Measurements from ENCODE around the gene ZAR1L. TPM values are rescaled to one million over a fixed set of nuclear protein-coding genes. Genes with fewer than 3 reads are reported as not detected.
A peak's percentile ranks its signal among the peaks of the same experiment; 100 is the strongest.

ZAR1L gene
- total and polyA plus RNA-seq, 3 experiments from 2014 or later, result not detected

DNA sequence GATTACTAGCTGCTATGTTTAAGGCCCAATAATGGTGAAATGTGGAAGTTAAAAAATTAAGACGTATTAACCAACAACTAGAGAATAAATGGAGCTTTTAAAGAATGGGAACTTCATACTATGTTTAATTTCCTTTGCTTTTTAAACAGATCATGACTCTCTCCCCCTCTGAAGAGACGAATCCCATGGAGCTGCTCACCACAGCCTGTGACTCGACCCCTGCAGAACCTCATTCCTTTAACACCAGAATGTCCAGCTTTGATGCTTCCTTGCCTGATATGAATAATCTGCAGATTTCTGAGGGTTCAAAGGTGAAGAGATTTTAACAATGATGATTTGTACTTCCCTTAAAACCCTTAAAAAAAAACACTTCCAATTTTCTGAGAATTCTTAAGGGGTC lies 53.0 kb downstream of the ZAR1L start:
- no peaks in the 10 kb centered on the region for H3K4me1 Mint-ChIP-seq
- peak overlapping the region in 1 of 8 donors; percentile 22 for H3K27ac Mint-ChIP-seq
- H3K36me3 Mint-ChIP-seq, result peaks cover 0 to 4% (median 0%) of the 10 kb centered on the region in 3 donors
- H3K4me1 ChIP-seq (ENCODE audit: insufficient read depth, low read length), result no peaks in the 10 kb centered on the region
- peaks cover 0 to 9% of the 10 kb centered on the region in 2 donors for H3K27me3 Mint-ChIP-seq
- no peak overlapping the region for H3K27ac ChIP-seq (ENCODE audit: low read depth, low read length)
- no peak overlapping the region for H3K4me3 ChIP-seq (ENCODE audit: low read length)
- CTCF ChIA-PET, result no interaction called here
- no peak for DNase-seq
- H3K9me3 Mint-ChIP-seq, result no peaks in the 10 kb centered on the region
- H3K27me3 ChIP-seq (ENCODE audit: insufficient read depth, low read length, poor library complexity, severe bottlenecking), result no peaks in the 10 kb centered on the region
- H3K9me3 ChIP-seq (ENCODE audit: low read length), result no peaks in the 10 kb centered on the region
- no peaks in the 10 kb centered on the region for H3K36me3 ChIP-seq (ENCODE audit: insufficient read depth, low read length)
- no peak overlapping the region for H3K4me3 Mint-ChIP-seq
- POLR2A ChIA-PET, result interaction anchor here (0.7 kb wide), 1 partner anchor 221 kb away, joined by 4 read pairs; no protein-coding TSS in a partner anchor

DNA sequence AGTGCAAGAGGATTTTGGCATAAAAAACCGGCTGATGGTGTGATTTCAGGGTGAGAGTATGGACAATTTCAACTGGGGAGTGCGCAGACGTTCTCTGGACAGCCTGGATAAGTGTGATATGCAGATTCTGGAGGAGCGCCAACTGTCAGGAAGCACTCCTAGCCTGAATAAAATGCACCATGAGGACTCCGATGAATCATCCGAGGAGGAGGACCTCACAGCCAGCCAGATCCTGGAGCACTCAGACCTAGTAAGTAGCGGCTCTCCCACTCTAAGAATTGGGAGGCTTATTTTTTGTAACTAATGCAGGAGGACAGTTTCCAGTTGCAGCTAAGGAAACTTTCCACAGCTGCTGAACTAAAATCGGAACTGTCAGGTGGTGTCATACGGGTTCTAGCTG lies 53.6 kb downstream of the ZAR1L start:
- Mint-ChIP-seq H3K36me3 (peaks cover 0 to 4% (median 0%) of the 10 kb centered on the region in 3 donors), H3K9me3 (no peaks in the 10 kb centered on the region), H3K4me3 (no peak overlapping the region), H3K27ac (no peak overlapping the region), H3K4me1 (no peaks in the 10 kb centered on the region), H3K27me3 (peaks cover 0 to 12% of the 10 kb centered on the region in 2 donors)
- Histone ChIP-seq H3K27me3 (ENCODE audit: insufficient read depth, low read length, poor library complexity, severe bottlenecking) (no peaks in the 10 kb centered on the region), H3K27ac (ENCODE audit: low read depth, low read length) (no peak overlapping the region), H3K9me3 (ENCODE audit: low read length) (no peaks in the 10 kb centered on the region), H3K4me1 (ENCODE audit: insufficient read depth, low read length) (no peaks in the 10 kb centered on the region), H3K4me3 (ENCODE audit: low read length) (no peak overlapping the region), H3K36me3 (ENCODE audit: insufficient read depth, low read length) (no peaks in the 10 kb centered on the region)
- ChIA-PET POLR2A (interaction anchor here (0.7 kb wide), 1 partner anchor 220 kb away, joined by 4 read pairs; no protein-coding TSS in a partner anchor), CTCF (no interaction called here)
- no peak for DNase-seq

DNA sequence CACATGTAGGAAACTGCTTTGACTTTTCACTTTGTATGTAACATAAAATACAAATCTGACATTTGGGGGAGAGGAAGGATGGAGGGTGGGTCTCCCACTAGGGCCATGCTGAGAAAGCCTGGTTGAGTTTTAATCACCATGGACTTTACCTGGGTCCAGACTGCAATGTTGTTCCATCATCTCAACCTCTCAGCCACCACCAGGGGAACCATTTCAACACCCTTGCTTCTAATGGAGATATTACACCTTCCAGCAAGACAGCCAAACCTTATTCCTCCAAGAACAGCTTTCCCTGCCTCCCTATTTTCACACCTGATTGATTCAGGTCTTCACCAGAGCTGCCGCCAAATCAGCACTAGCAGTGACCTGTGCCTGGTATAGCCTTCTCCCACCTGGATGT lies 56.0 kb downstream of the ZAR1L start:
- POLR2A ChIA-PET, result no interaction called here
- no peak overlapping the region for H3K4me3 Mint-ChIP-seq
- H3K36me3 Mint-ChIP-seq, result peaks cover 0 to 2% (median 0%) of the 10 kb centered on the region in 3 donors
- CTCF ChIA-PET, result interaction anchor here (0.6 kb wide), 1 partner anchor 9 kb away, joined by 3 read pairs; no protein-coding TSS in a partner anchor
- Histone ChIP-seq H3K27me3 (ENCODE audit: insufficient read depth, low read length, poor library complexity, severe bottlenecking) (no peaks in the 10 kb centered on the region), H3K27ac (ENCODE audit: low read depth, low read length) (no peak overlapping the region), H3K4me3 (ENCODE audit: low read length) (no peak overlapping the region), H3K36me3 (ENCODE audit: insufficient read depth, low read length) (no peaks in the 10 kb centered on the region), H3K9me3 (ENCODE audit: low read length) (no peaks in the 10 kb centered on the region), H3K4me1 (ENCODE audit: insufficient read depth, low read length) (no peaks in the 10 kb centered on the region)
- peaks cover 0 to 14% of the 10 kb centered on the region in 2 donors for H3K27me3 Mint-ChIP-seq
- no peaks in the 10 kb centered on the region for H3K4me1 Mint-ChIP-seq
- no peak for DNase-seq
- no peak overlapping the region for H3K27ac Mint-ChIP-seq
- no peaks in the 10 kb centered on the region for H3K9me3 Mint-ChIP-seq

DNA sequence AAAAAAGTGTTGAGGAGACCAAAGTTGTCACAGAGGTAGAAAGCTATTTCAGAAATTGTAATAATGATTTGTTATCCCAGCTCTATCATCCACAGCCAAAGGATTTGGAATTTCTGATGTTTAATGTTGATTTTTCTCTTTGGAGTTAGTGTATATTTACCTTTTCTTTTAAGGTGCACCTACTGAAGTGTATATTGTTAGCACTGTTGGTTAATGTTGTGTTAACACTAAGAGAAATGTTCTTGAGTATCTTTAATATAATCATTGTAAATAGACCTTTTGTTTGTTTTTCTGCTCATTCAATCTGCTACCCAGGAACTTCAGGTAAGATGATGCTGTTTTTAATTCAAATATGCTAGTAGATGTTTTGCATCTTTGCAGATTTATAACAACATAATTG lies 57.5 kb downstream of the ZAR1L start:
- Histone ChIP-seq H3K36me3 (ENCODE audit: insufficient read depth, low read length) (no peaks in the 10 kb centered on the region), H3K4me1 (ENCODE audit: insufficient read depth, low read length) (no peaks in the 10 kb centered on the region), H3K27me3 (ENCODE audit: insufficient read depth, low read length, poor library complexity, severe bottlenecking) (no peaks in the 10 kb centered on the region), H3K27ac (ENCODE audit: low read depth, low read length) (no peak overlapping the region), H3K9me3 (ENCODE audit: low read length) (no peaks in the 10 kb centered on the region), H3K4me3 (ENCODE audit: low read length) (no peak overlapping the region)
- Mint-ChIP-seq H3K27ac (no peak overlapping the region), H3K36me3 (peaks cover 0 to 2% (median 0%) of the 10 kb centered on the region in 3 donors), H3K4me3 (no peak overlapping the region), H3K9me3 (no peaks in the 10 kb centered on the region), H3K4me1 (no peaks in the 10 kb centered on the region), H3K27me3 (peaks cover 0 to 14% of the 10 kb centered on the region in 2 donors)
- POLR2A ChIA-PET, result no interaction called here
- CTCF ChIA-PET, result no interaction called here
- DNase-seq, result no peak

DNA sequence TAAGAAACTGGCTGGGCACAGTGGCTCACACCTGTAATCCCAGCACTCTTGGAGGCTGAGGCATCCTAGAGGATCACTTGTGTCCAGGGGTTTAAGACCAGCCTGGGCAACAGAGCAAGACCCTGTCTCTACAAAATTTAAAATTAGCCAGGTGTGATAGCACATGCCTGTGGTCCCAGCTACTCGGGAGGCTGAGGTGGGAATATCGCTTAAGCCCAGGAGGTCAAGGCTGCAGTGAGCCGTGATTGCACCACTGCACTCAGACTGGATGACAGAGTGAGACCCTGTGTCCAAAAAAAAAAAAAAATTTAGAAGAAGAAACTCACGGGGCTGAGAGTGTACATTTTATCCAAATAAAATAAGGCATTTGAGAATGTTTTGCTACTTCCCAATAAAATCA lies 58.9 kb downstream of the ZAR1L start:
- Mint-ChIP-seq H3K4me3 (no peak overlapping the region), H3K27ac (no peak overlapping the region), H3K4me1 (no peaks in the 10 kb centered on the region), H3K36me3 (peaks cover 0 to under 1% (median 0%) of the 10 kb centered on the region in 3 donors), H3K27me3 (peaks cover 0 to 14% of the 10 kb centered on the region in 2 donors), H3K9me3 (no peaks in the 10 kb centered on the region)
- Histone ChIP-seq H3K27ac (ENCODE audit: low read depth, low read length) (no peak overlapping the region), H3K4me1 (ENCODE audit: insufficient read depth, low read length) (no peaks in the 10 kb centered on the region), H3K4me3 (ENCODE audit: low read length) (no peak overlapping the region), H3K27me3 (ENCODE audit: insufficient read depth, low read length, poor library complexity, severe bottlenecking) (no peaks in the 10 kb centered on the region), H3K36me3 (ENCODE audit: insufficient read depth, low read length) (no peaks in the 10 kb centered on the region), H3K9me3 (ENCODE audit: low read length) (no peaks in the 10 kb centered on the region)
- no peak for DNase-seq
- ChIA-PET CTCF (no interaction called here), POLR2A (no interaction called here)

GRCh38 chr13:32255724-32256109 lies 59.4 kb downstream of the ZAR1L start:
- H3K4me3 Mint-ChIP-seq, result no peak overlapping the region

GRCh38 chr13:32254916-32255723 lies 60.0 kb downstream of the ZAR1L start:
- no peak overlapping the region for H3K27ac ChIP-seq (ENCODE audit: low read depth, low read length)
- no peaks in the 10 kb centered on the region for H3K9me3 ChIP-seq (ENCODE audit: low read length)
- Mint-ChIP-seq H3K27ac (peak overlapping the region in 1 of 8 donors; percentile 40), H3K9me3 (no peaks in the 10 kb centered on the region), H3K4me1 (no peaks in the 10 kb centered on the region), H3K4me3 (no peak overlapping the region), H3K36me3 (no peaks in the 10 kb centered on the region), H3K27me3 (peaks cover 0 to 14% of the 10 kb centered on the region in 2 donors)
- H3K4me1 ChIP-seq (ENCODE audit: insufficient read depth, low read length), result no peaks in the 10 kb centered on the region
- ChIA-PET CTCF (interaction anchor here (0.7 kb wide), 1 partner anchor 9 kb away, joined by 3 read pairs; no protein-coding TSS in a partner anchor), POLR2A (no interaction called here)
- H3K27me3 ChIP-seq (ENCODE audit: insufficient read depth, low read length, poor library complexity, severe bottlenecking), result no peaks in the 10 kb centered on the region
- no peak for DNase-seq
- H3K36me3 ChIP-seq (ENCODE audit: insufficient read depth, low read length), result no peaks in the 10 kb centered on the region
- H3K4me3 ChIP-seq (ENCODE audit: low read length), result no peak overlapping the region

More at GRCh38 chr13:32255724-32256109, 59.4 kb downstream of the ZAR1L start:
- ChIA-PET CTCF (no interaction called here), POLR2A (no interaction called here)
- H3K27me3 Mint-ChIP-seq, result peaks cover 0 to 14% of the 10 kb centered on the region in 2 donors
- no peak overlapping the region for H3K27ac Mint-ChIP-seq
- Histone ChIP-seq H3K27ac (ENCODE audit: low read depth, low read length) (no peak overlapping the region), H3K27me3 (ENCODE audit: insufficient read depth, low read length, poor library complexity, severe bottlenecking) (no peaks in the 10 kb centered on the region), H3K4me3 (ENCODE audit: low read length) (no peak overlapping the region), H3K4me1 (ENCODE audit: insufficient read depth, low read length) (no peaks in the 10 kb centered on the region), H3K36me3 (ENCODE audit: insufficient read depth, low read length) (no peaks in the 10 kb centered on the region), H3K9me3 (ENCODE audit: low read length) (no peaks in the 10 kb centered on the region)
- H3K36me3 Mint-ChIP-seq, result no peaks in the 10 kb centered on the region
- no peaks in the 10 kb centered on the region for H3K9me3 Mint-ChIP-seq
- DNase-seq, result no peak
- H3K4me1 Mint-ChIP-seq, result no peaks in the 10 kb centered on the region

GRCh38 chr13:32254416-32254815 lies 60.7 kb downstream of the ZAR1L start:
- peaks cover 0 to 7% of the 10 kb centered on the region in 2 donors for H3K27me3 Mint-ChIP-seq
- H3K27me3 ChIP-seq (ENCODE audit: insufficient read depth, low read length, poor library complexity, severe bottlenecking), result no peaks in the 10 kb centered on the region
- no peak overlapping the region for H3K27ac ChIP-seq (ENCODE audit: low read depth, low read length)
- no peak for DNase-seq
- H3K36me3 ChIP-seq (ENCODE audit: insufficient read depth, low read length), result no peaks in the 10 kb centered on the region
- no peaks in the 10 kb centered on the region for H3K4me1 ChIP-seq (ENCODE audit: insufficient read depth, low read length)
- no peak overlapping the region for H3K27ac Mint-ChIP-seq
- POLR2A ChIA-PET, result no interaction called here
- CTCF ChIA-PET, result interaction anchor here (0.7 kb wide), 1 partner anchor 9 kb away, joined by 3 read pairs; no protein-coding TSS in a partner anchor
- no peaks in the 10 kb centered on the region for H3K36me3 Mint-ChIP-seq
- no peaks in the 10 kb centered on the region for H3K9me3 Mint-ChIP-seq
- H3K4me1 Mint-ChIP-seq, result no peaks in the 10 kb centered on the region
- no peak overlapping the region for H3K4me3 Mint-ChIP-seq
- no peaks in the 10 kb centered on the region for H3K9me3 ChIP-seq (ENCODE audit: low read length)
- no peak overlapping the region for H3K4me3 ChIP-seq (ENCODE audit: low read length)

Measured in CD8-positive, alpha-beta memory T cell (primary cell).